ENCODE results near the gene ELOVL2.

ELOVL2 gene

GRCh38 chr6:11002176-11002575 lies 41.9 kb downstream of the ELOVL2 start:
- Histone ChIP-seq H3K36me3 (ENCODE audit: insufficient read depth, low read length) (no peaks in the 10 kb centered on the region), H3K9me3 (ENCODE audit: insufficient read depth, low read depth, low read length) (no peaks in the 10 kb centered on the region), H3K27me3 (ENCODE audit: insufficient read depth, low read length, poor library complexity, severe bottlenecking) (no peaks in the 10 kb centered on the region), H2AFZ (ENCODE audit: low read length) (no peak overlapping the region), H3K4me1 (ENCODE audit: insufficient read depth, low read length, poor library complexity, severe bottlenecking) (no peaks in the 10 kb centered on the region), H3K9ac (ENCODE audit: low read depth, low read length, poor library complexity, severe bottlenecking) (no peak overlapping the region), H3K9me2 (replicated peaks; ENCODE audit: low read depth, low read length) (no peaks in the 10 kb centered on the region), H3K4me3 (ENCODE audit: low read length, poor library complexity, severe bottlenecking) (no peak overlapping the region), H3K4me2 (ENCODE audit: low read depth, low read length, poor library complexity, severe bottlenecking) (no peak overlapping the region), H4K20me1 (ENCODE audit: insufficient read depth, low read length, poor library complexity, severe bottlenecking) (no peaks in the 10 kb centered on the region), H3K79me2 (ENCODE audit: insufficient read depth, low read length) (no peaks in the 10 kb centered on the region), H3F3A (ENCODE audit: low read depth) (no peaks in the 10 kb centered on the region)
- TF ChIP-seq EZH2phosphoT487 (IDR thresholded peaks at IDR 0.05; ENCODE audit: borderline replicate concordance) (no peak), CTCF (conservative IDR thresholded peaks at IDR 0.05; ENCODE audit: low read length) (no peak)

GRCh38 chr6:10999994-11000393 lies 44.1 kb downstream of the ELOVL2 start:
- no peaks in the 10 kb centered on the region for H3F3A ChIP-seq (ENCODE audit: low read depth)
- H3K4me3 ChIP-seq (ENCODE audit: low read length, poor library complexity, severe bottlenecking), result no peak overlapping the region
- H3K79me2 ChIP-seq (ENCODE audit: insufficient read depth, low read length), result no peaks in the 10 kb centered on the region
- H3K36me3 ChIP-seq (ENCODE audit: insufficient read depth, low read length), result no peaks in the 10 kb centered on the region
- H4K20me1 ChIP-seq (ENCODE audit: insufficient read depth, low read length, poor library complexity, severe bottlenecking), result no peaks in the 10 kb centered on the region
- H2AFZ ChIP-seq (ENCODE audit: low read length), result no peak overlapping the region
- no peak overlapping the region for H3K4me2 ChIP-seq (ENCODE audit: low read depth, low read length, poor library complexity, severe bottlenecking)
- no peak overlapping the region for H3K9ac ChIP-seq (ENCODE audit: low read depth, low read length, poor library complexity, severe bottlenecking)
- H3K4me1 ChIP-seq (ENCODE audit: insufficient read depth, low read length, poor library complexity, severe bottlenecking), result no peaks in the 10 kb centered on the region
- TF ChIP-seq EZH2phosphoT487 (IDR thresholded peaks at IDR 0.05; ENCODE audit: borderline replicate concordance) (no peak), CTCF (conservative IDR thresholded peaks at IDR 0.05; ENCODE audit: low read length) (no peak)
- H3K27me3 ChIP-seq (ENCODE audit: insufficient read depth, low read length, poor library complexity, severe bottlenecking), result no peaks in the 10 kb centered on the region
- H3K9me3 ChIP-seq (ENCODE audit: insufficient read depth, low read depth, low read length), result no peaks in the 10 kb centered on the region
- H3K9me2 ChIP-seq (replicated peaks; ENCODE audit: low read depth, low read length), result no peaks in the 10 kb centered on the region

- H3K4me1 ChIP-seq (ENCODE audit: insufficient read depth, low read length, poor library complexity, severe bottlenecking), result no peaks in the 10 kb centered on the region
- H3K27me3 ChIP-seq (ENCODE audit: insufficient read depth, low read length, poor library complexity, severe bottlenecking), result no peaks in the 10 kb centered on the region
- no peaks in the 10 kb centered on the region for H3K79me2 ChIP-seq (ENCODE audit: insufficient read depth, low read length)
- no peak overlapping the region for H2AFZ ChIP-seq (ENCODE audit: low read length)
- no peaks in the 10 kb centered on the region for H3K9me3 ChIP-seq (ENCODE audit: insufficient read depth, low read depth, low read length)
- H3K4me3 ChIP-seq (ENCODE audit: low read length, poor library complexity, severe bottlenecking), result no peak overlapping the region
- H3F3A ChIP-seq (ENCODE audit: low read depth), result no peaks in the 10 kb centered on the region
- no peak overlapping the region for H3K9ac ChIP-seq (ENCODE audit: low read depth, low read length, poor library complexity, severe bottlenecking)
- no peaks in the 10 kb centered on the region for H4K20me1 ChIP-seq (ENCODE audit: insufficient read depth, low read length, poor library complexity, severe bottlenecking)
- H3K9me2 ChIP-seq (replicated peaks; ENCODE audit: low read depth, low read length), result no peaks in the 10 kb centered on the region
- no peaks in the 10 kb centered on the region for H3K36me3 ChIP-seq (ENCODE audit: insufficient read depth, low read length)
- H3K4me2 ChIP-seq (ENCODE audit: low read depth, low read length, poor library complexity, severe bottlenecking), result no peak overlapping the region
- TF ChIP-seq CTCF (conservative IDR thresholded peaks at IDR 0.05; ENCODE audit: low read length), result no peak
- TF ChIP-seq EZH2phosphoT487 (IDR thresholded peaks at IDR 0.05; ENCODE audit: borderline replicate concordance), result no peak
Measured at GRCh38 chr6:10995114-10995707, 48.9 kb downstream of the ELOVL2 start.
